HL-60 (cell line): ENCODE measurements around the gene NKAIN2.

Experiments used
- CTCF ChIP-seq: IDR thresholded peaks from one replicate; pipeline ENCODE4 v1.5.1; 2011; ENCODE audit warnings: low read length, control low read depth, inconsistent platforms; ENCODE audit not compliant: insufficient read depth
- REST ChIP-seq: IDR thresholded peaks from 2 replicates; pipeline ENCODE4 v1.6.1; 2012; ENCODE audit warnings: low read depth; ENCODE audit not compliant: insufficient replicate concordance

- TF ChIP-seq CTCF (no peak), REST (no peak)
Measured at GRCh38 chr6:124741341-124741740, 937.7 kb downstream of the NKAIN2 start.
